Skeletal muscle tissue (tissue), 4 donors: ENCODE results near the gene KCNQ4. TPM values are rescaled to one million over a fixed set of nuclear protein-coding genes. Genes with fewer than 3 reads are reported as not detected.

Experiments used
- H3K27ac ChIP-seq: one replicate; pipeline ENCODE4 v1.7.0; 2013; ENCODE audit warnings: mild to moderate bottlenecking, low read depth, low read length, inconsistent platforms
- H3K27me3 ChIP-seq, 3 donors: one replicate each; pipeline ENCODE4 v1.7.0; 2013; ENCODE audit warnings: low read length in 3 of 3; ENCODE audit not compliant: control insufficient read depth in 3 of 3, insufficient read depth in 3 of 3
- H3K36me3 ChIP-seq, 3 donors: one replicate each; pipeline ENCODE4 v1.7.0; 2013; ENCODE audit warnings: low read length in 3 of 3; ENCODE audit not compliant: control insufficient read depth in 3 of 3, insufficient read depth in 3 of 3
- H3K4me1 ChIP-seq, 3 donors: one replicate each; pipeline ENCODE4 v1.7.0; 2013; ENCODE audit warnings: low read length in 3 of 3, mild to moderate bottlenecking in 3 of 3; ENCODE audit not compliant: control insufficient read depth in 3 of 3, insufficient read depth in 3 of 3
- H3K4me3 ChIP-seq, 3 donors: one replicate each; pipeline ENCODE4 v1.7.0; 2013; ENCODE audit warnings: low read length in 3 of 3
- H3K9ac ChIP-seq, 3 donors: one replicate each; pipeline ENCODE4 v1.7.0; 2013; ENCODE audit warnings: low read length in 3 of 3, mild to moderate bottlenecking in 3 of 3, moderate library complexity in 2 of 3, low read depth in 1 of 3
- H3K9me3 ChIP-seq, 3 donors: one replicate each; pipeline ENCODE4 v1.7.0; 2013; ENCODE audit warnings: low read length in 3 of 3; ENCODE audit not compliant: control insufficient read depth in 3 of 3
- total RNA-seq: library from RNA; depleted of rRNA; stranded (reverse); fragments of >200 nt; gene quantifications from one replicate; pipeline ENCODE4 v1.2.3, GENCODE V29; 2014
- donor health status: Osteomylitis.

The KCNQ4 gene
- total RNA-seq, 1 donor from 2014 or later = 4.2 TPM

- Histone ChIP-seq H3K4me3 (no peak overlapping the region), H3K4me1 (peaks cover 20 to 34% (median 27%) of the 10 kb centered on the region in 3 donors), H3K9ac (no peak overlapping the region), H3K27me3 (no peaks in the 10 kb centered on the region), H3K9me3 (no peaks in the 10 kb centered on the region), H3K27ac (no peak overlapping the region), H3K36me3 (peaks cover 7 to 17% (median 9%) of the 10 kb centered on the region in 3 donors)
Observed at GRCh38 chr1:40743452-40743851, 40.1 kb upstream of the KCNQ4 start.

- Histone ChIP-seq H3K4me3 (no peak overlapping the region), H3K27ac (no peak overlapping the region), H3K4me1 (peaks cover 21 to 35% (median 29%) of the 10 kb centered on the region in 3 donors), H3K36me3 (peaks cover 8 to 21% (median 13%) of the 10 kb centered on the region in 3 donors), H3K27me3 (no peaks in the 10 kb centered on the region), H3K9me3 (no peaks in the 10 kb centered on the region), H3K9ac (no peak overlapping the region)
Observed at GRCh38 chr1:40743860-40744259, 39.7 kb upstream of the KCNQ4 start.

- H3K4me3 ChIP-seq = no peak overlapping the region
- H3K27me3 ChIP-seq = no peaks in the 10 kb centered on the region
- H3K4me1 ChIP-seq = peaks cover 19 to 37% (median 28%) of the 10 kb centered on the region in 3 donors
- H3K27ac ChIP-seq = no peak overlapping the region
- H3K9me3 ChIP-seq = no peaks in the 10 kb centered on the region
- no peak overlapping the region for H3K9ac ChIP-seq
- H3K36me3 ChIP-seq = peaks cover 8 to 17% (median 8%) of the 10 kb centered on the region in 3 donors
Observed at GRCh38 chr1:40745176-40745575, 38.4 kb upstream of the KCNQ4 start.

- H3K9me3 ChIP-seq = no peaks in the 10 kb centered on the region
- no peak overlapping the region for H3K27ac ChIP-seq
- no peak overlapping the region for H3K9ac ChIP-seq
- peaks cover 19 to 32% (median 20%) of the 10 kb centered on the region in 3 donors for H3K4me1 ChIP-seq
- no peaks in the 10 kb centered on the region for H3K27me3 ChIP-seq
- peaks cover 8 to 27% (median 8%) of the 10 kb centered on the region in 3 donors for H3K36me3 ChIP-seq
- H3K4me3 ChIP-seq = no peak overlapping the region
Observed at GRCh38 chr1:40746344-40747090, 37.1 kb upstream of the KCNQ4 start.

- H3K27me3 ChIP-seq = no peaks in the 10 kb centered on the region
- peaks cover 20 to 32% (median 20%) of the 10 kb centered on the region in 3 donors for H3K4me1 ChIP-seq
- no peaks in the 10 kb centered on the region for H3K9me3 ChIP-seq
- H3K27ac ChIP-seq = peak overlapping the region; percentile 72
- H3K36me3 ChIP-seq = peaks cover 9 to 35% (median 21%) of the 10 kb centered on the region in 3 donors
- H3K4me3 ChIP-seq = no peak overlapping the region
- H3K9ac ChIP-seq = no peak overlapping the region
Observed at GRCh38 chr1:40748841-40749718, 34.5 kb upstream of the KCNQ4 start.

DNA sequence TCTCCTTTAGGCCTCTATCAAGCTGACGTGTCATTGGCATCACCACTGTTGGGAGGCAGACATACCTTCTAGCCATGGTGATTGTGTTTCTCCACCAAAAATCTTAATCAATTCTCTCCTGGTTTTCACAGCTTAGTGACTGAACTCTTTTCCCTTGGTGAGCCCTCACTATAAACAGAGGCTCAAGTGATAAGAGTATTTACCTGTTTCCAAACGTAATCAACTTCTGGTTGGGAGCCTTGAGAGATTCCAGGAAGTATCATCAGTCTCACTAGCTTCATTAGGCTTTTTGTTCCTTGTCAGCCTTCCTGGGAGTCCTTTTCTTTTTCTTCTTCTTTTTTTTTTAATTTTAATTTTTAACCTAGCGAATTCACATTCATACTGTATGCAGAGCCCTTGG lies 33.8 kb upstream of the KCNQ4 start:
- peaks cover 23 to 34% (median 28%) of the 10 kb centered on the region in 3 donors for H3K4me1 ChIP-seq
- H3K9me3 ChIP-seq = no peaks in the 10 kb centered on the region
- no peak overlapping the region for H3K9ac ChIP-seq
- H3K4me3 ChIP-seq = no peak overlapping the region
- H3K27ac ChIP-seq = peak overlapping the region; percentile 72
- H3K27me3 ChIP-seq = no peaks in the 10 kb centered on the region
- peaks cover 16 to 41% (median 25%) of the 10 kb centered on the region in 3 donors for H3K36me3 ChIP-seq

- H3K36me3 ChIP-seq = peaks cover 22 to 45% (median 25%) of the 10 kb centered on the region in 3 donors
- no peak overlapping the region for H3K27ac ChIP-seq
- no peak overlapping the region for H3K9ac ChIP-seq
- H3K4me1 ChIP-seq = peaks cover 29 to 36% (median 34%) of the 10 kb centered on the region in 3 donors
- no peaks in the 10 kb centered on the region for H3K27me3 ChIP-seq
- H3K9me3 ChIP-seq = no peaks in the 10 kb centered on the region
- no peak overlapping the region for H3K4me3 ChIP-seq
Observed at GRCh38 chr1:40750451-40750908, 33.1 kb upstream of the KCNQ4 start.

- Histone ChIP-seq H3K27me3 (no peaks in the 10 kb centered on the region), H3K4me1 (peaks cover 36 to 48% (median 40%) of the 10 kb centered on the region in 3 donors), H3K36me3 (peaks cover 23 to 53% (median 25%) of the 10 kb centered on the region in 3 donors), H3K9ac (no peak overlapping the region), H3K27ac (no peak overlapping the region), H3K4me3 (no peak overlapping the region), H3K9me3 (no peaks in the 10 kb centered on the region)
Observed at GRCh38 chr1:40751802-40752201, 31.8 kb upstream of the KCNQ4 start.

- Histone ChIP-seq H3K27me3 (no peaks in the 10 kb centered on the region), H3K27ac (no peak overlapping the region), H3K4me1 (peaks cover 51 to 62% (median 52%) of the 10 kb centered on the region in 3 donors), H3K9me3 (no peaks in the 10 kb centered on the region), H3K36me3 (peaks cover 32 to 64% (median 34%) of the 10 kb centered on the region in 3 donors), H3K4me3 (no peak overlapping the region), H3K9ac (no peak overlapping the region)
Observed at GRCh38 chr1:40753142-40753882, 30.3 kb upstream of the KCNQ4 start.
